DMS 273 (cell line): ENCODE measurements around the gene ZNF532.
A peak's percentile ranks its signal among the peaks of the same experiment; 100 is the strongest.
"Not testable (repeated sequence)": the region's sequence is repeated elsewhere in the genome, so short reads cannot be mapped to it uniquely, and the experiment has no call there.

Source experiments
- DNase-seq: peaks from one replicate; lab custom pipeline; 2025; ENCODE audit not compliant: unreplicated experiment; lab: John Stamatoyannopoulos, UW

ZNF532 gene

GRCh38 chr18:58864146-58865032 is at the start of gene ZNF532:
ZNF532 (plus strand) TSS chr18:58864877. CDS start in a region left out here.
- DNase-seq, result peak; percentile 41

GRCh38 chr18:58819051-58819450 is 45.6 kb upstream of the ZNF532 start:
- no peak for DNase-seq

- DNase-seq, result no peak
Measured at GRCh38 chr18:58820251-58820650, 44.4 kb upstream of the ZNF532 start.

GRCh38 chr18:58822944-58823343 is 41.7 kb upstream of the ZNF532 start:
- DNase-seq, result no peak

GRCh38 chr18:58823412-58823811 is 41.3 kb upstream of the ZNF532 start:
- no peak for DNase-seq

GRCh38 chr18:58826926-58827325 is 37.8 kb upstream of the ZNF532 start:
- not testable (repeated sequence) for DNase-seq

- DNase-seq, result no peak
Measured at GRCh38 chr18:58827428-58827827, 37.2 kb upstream of the ZNF532 start.

- DNase-seq, result no peak
Measured at GRCh38 chr18:58827886-58828285, 36.8 kb upstream of the ZNF532 start.

- DNase-seq, result no peak
Measured at GRCh38 chr18:58828399-58829121, 36.1 kb upstream of the ZNF532 start.

- DNase-seq, result no peak
Measured at GRCh38 chr18:58829263-58829662, 35.4 kb upstream of the ZNF532 start.

- not testable (repeated sequence) for DNase-seq
Measured at GRCh38 chr18:58829886-58830285, 34.8 kb upstream of the ZNF532 start.

- no peak for DNase-seq
Measured at GRCh38 chr18:58831606-58832005, 33.1 kb upstream of the ZNF532 start.

GRCh38 chr18:58838165-58838860 is 26.4 kb upstream of the ZNF532 start:
- DNase-seq, result no peak

GRCh38 chr18:58838946-58839345 is 25.7 kb upstream of the ZNF532 start:
- DNase-seq, result no peak

GRCh38 chr18:58842978-58843687 is 21.5 kb upstream of the ZNF532 start:
- no peak for DNase-seq

- no peak for DNase-seq
Measured at GRCh38 chr18:58843688-58844035, 21.0 kb upstream of the ZNF532 start.

GRCh38 chr18:58844871-58845270 is 19.8 kb upstream of the ZNF532 start:
- no peak for DNase-seq

GRCh38 chr18:58845928-58846724 is 18.6 kb upstream of the ZNF532 start:
- DNase-seq, result no peak

- DNase-seq, result peak; percentile 73
Measured at GRCh38 chr18:58847383-58848071, 17.1 kb upstream of the ZNF532 start.

GRCh38 chr18:58848685-58849084 is 16.0 kb upstream of the ZNF532 start:
- DNase-seq, result no peak
